Suppressor macrophage treated with lipopolysaccharide for 1 hour (primary cell): Measurements from ENCODE around the gene SKP1.
A peak's percentile ranks its signal among the peaks of the same experiment; 100 is the strongest.
"Not testable (repeated sequence)": the region's sequence is repeated elsewhere in the genome, so short reads cannot be mapped to it uniquely, and the experiment has no call there.

ENCODE experiments used
- DNase-seq, 3 donors: peaks; one replicate each; pipeline ENCODE4 v3.0.0-alpha.2; 2020 to 2022

The SKP1 gene

GRCh38 chr5:134176511-134177368 is at the start of gene SKP1:
TSS of gene SKP1 (minus strand) at chr5:134176950. CDS start at chr5:134174022, 2,928 bp downstream.
- peak; percentile 91 to 96 (median 94) for DNase-seq

GRCh38 chr5:134225780-134226440 is 49.2 kb upstream of the SKP1 start, which contains the start of gene PPP2CA:
TSS of gene PPP2CA (minus strand) at chr5:134226073. CDS start at chr5:134225861, 212 bp downstream.
- DNase-seq: peak; percentile 99

GRCh38 chr5:134224888-134225779 is 48.4 kb upstream of the SKP1 start:
- peak; percentile 75 to 88 (median 78) for DNase-seq

DNA sequence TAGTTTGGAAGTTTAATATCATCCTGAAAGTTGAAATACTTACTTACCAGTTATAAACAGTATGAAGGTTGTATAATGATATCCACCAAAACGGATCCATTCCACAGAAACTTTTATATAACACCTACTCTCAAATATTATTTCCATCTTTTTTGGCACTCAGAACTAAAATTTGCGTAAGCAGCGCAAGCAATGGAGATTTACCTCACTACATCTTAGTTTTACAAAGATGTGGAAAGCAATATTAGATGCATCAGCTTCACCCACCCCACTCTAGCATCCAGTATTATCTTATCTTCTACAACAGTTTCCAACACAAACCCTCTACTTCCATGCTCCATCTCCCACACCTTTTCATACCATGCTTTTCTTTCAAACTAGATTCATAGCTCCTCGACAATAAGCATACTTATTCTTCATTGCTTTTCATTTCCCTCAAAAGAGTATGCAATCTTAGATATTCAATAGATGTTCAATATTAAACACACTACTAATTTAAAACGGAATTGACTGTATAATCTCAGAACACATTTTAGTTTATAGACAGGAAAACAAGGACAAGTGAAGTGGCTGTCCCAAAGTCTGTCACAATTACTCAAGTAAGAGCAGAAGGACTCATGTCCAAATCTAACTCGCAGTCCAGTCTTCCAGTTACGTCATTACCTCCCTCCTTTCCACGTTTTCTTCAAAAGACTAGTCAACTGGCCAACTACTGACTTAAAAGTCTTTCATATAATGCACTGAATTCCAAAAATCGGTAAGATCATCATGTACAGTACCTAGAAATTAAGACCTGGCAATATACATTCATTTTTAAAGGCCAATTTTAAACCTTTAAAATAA is 46.9 kb upstream of the SKP1 start:
- peak; percentile 22 to 37 (median 36) for DNase-seq

- not testable (repeated sequence) for DNase-seq
Measured at GRCh38 chr5:134221690-134222089, 44.9 kb upstream of the SKP1 start.

- DNase-seq: no peak
Measured at GRCh38 chr5:134215757-134216156, 39.0 kb upstream of the SKP1 start.

DNA sequence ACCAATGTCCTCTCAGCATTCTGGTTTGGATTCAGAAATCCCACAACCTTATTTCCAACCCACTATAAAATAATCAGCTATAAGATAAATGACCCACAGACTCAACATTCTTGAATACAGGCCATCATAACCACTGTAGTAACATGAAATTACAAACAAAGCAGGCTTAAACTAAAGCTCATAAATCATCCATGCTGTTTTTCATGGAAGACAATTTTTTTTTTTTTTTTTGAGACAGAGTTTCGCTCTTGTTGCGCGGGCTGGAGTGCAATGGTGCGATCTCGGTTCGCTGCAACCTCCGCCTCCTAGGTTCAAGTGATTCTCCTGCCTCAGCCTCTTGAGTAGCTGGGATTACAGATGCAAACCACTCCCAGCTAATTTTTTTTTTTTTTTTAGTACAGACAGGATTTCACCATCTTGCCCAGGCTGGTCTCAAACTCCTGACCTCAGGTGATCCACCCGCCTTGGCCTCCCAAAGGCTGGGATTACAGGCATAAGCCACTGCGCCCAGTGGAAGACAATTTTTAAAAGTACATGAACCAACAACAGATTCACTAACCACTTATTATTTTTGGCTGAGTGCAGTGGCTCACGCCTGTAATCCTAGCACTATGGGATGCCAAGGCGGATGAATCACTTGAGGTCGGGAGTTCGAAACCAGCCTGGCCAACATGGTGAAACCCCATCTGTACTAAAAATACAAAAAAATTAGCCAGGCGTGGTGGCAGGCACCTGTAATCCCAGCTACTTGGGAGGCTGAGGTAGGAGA is 34.7 kb upstream of the SKP1 start:
- not testable (repeated sequence) for DNase-seq

DNA sequence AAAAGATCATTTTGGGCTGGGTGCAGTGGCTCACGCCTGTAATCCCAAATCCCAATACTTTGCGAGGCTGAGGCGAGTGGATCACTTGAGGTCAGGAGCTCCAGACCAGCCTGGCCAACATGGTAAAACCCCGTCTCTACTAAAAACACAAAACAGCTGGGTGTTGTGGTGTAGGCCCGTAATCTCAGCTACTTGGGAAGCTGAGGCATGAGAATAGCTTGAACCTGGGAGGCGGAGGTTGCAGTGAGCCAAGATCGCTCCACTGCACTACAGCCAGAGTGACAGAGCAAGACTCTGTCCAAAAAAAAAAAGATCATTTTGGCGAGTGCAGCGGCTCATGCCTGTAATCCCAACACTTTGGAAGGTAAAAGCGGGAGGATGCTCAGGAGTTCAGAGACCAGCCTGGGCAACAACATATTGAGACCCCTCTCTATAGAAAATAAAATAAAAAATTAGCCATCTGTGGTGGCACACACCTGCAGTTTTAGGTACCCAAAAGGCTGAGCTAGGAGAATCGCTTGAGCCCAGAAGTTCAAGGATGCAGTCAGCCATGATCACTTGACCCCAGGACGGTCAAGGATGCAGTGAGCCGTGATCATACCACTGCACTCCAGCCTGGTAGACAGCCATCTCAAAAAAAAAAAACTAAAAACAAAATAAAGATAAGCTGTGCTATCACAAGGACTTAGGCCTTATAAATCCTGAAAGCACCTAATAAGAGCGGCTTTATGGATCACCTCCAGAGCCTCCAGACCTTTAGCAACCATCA is 32.9 kb upstream of the SKP1 start:
- DNase-seq: no peak

DNA sequence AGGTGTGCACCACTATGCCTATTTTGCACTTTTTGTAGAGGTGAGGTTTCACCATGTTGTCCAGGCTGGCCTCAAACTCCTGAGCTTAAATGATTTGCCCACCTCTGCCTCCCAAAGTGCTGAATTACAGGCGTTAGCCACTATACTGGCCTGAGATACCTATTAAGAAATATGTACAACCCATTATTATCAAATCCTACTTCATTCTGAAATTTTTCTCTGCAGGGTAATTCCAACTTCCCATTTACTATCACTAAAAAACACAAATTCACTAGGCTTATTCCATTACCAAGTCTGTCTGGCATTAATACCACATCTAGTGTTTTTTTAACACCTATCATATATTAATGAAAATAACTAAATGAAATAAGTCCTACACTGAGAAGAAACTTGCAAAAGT is 30.9 kb upstream of the SKP1 start:
- peak; percentile 34 to 78 (median 74) for DNase-seq

DNA sequence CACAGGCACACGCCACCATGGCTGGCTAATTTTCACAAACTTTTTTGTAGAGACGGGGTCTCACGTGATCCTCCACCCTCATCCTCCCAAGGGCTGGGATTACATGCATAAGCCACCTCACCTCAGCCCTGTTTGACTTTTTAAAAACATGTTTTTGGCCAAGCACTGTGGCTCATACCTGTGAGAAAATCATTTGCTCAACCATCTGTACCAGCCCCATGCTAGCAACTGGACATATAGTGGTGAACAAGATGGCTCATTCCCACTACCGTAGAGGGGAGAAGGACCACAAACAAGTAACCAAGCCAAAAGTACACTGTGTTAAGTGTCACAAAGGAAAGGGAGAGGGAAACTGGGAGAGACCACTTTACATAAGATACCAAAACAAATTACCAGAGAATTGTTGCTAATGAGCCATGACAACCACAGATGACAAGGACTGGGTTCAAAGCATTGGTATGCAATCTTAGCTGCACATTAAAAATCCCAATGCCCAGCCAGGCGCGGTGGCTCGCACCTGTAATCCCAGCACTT is 29.9 kb upstream of the SKP1 start:
- no peak for DNase-seq

DNA sequence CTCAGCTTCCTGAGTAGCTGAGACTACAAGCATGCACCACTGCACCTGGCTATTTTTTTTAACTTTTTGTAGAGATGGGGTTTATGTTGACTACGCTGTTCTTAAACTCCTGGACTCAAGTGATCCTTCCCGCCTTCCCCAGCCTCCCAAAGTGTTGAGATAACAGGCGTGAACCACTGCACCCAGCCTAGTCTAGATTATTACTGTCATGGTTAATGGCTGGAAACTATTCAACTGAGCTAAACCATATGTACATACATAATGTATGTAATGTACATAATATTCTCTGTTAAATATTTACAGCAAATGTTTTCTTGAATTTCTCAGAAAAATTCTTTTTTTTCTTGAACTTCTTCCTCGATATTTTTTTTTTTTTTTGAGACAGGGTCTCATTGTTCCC is 27.8 kb upstream of the SKP1 start:
- no peak for DNase-seq

DNA sequence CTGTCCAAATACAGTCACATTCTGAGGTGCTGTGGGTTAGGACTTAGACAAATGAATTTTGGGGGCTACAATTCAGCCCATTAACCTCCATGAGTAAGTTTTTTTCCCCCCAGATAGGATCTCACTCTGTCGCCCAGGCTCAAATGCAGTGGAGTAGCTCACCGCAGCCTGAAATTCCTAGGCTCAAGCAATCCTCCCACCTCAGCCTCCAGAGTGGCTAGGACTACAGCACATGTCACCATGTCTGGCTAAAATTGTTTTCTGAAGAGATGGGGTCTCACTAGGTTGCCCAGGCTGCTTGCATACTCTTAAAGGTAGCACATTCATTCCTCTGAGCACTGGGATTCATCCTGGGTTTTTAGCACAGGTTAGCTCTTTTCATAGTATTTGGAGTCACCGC is 26.9 kb upstream of the SKP1 start:
- no peak for DNase-seq

DNA sequence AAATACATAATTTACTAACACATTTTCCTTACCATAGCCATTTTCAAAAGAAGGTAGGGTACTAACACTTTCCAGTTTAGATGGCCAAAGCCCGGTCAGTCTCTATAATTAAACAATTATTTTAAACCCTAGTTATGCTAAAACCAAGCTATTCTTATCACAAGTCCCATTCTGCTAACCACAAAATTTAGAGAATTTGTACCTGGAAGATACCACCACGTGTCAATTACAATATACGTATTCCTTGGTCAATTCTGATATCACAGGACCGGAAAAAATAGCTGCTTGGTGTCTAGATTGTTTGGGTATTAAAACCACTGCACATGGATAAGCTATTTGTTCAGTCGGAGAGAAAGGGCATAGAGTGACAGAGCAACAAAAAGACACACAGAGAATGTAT is 18.9 kb upstream of the SKP1 start:
- DNase-seq: no peak

GRCh38 chr5:134189031-134189430 is 12.3 kb upstream of the SKP1 start:
- DNase-seq: no peak

DNA sequence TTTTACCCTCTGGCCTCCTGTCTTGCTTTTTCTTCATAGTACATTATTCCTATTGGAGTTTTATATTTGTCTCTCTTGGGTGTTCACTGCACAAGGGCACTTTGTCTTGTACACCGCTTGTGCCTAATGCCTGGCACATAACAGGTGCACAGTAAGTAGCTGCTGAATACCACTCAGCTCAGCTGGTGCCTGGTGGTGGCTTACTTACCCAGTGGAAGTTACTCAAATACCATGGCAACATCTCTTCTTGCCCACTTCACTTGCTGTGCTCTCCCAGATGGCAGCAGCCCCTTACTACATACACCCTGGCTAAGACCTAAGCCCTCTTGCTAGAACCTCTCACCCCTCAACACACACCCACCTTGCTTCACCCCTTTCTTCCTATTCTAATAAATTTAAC is 11.3 kb upstream of the SKP1 start:
- no peak for DNase-seq

- DNase-seq: peak; percentile 76 to 85 (median 84)
Measured at GRCh38 chr5:134184155-134185135, 7.7 kb upstream of the SKP1 start.

GRCh38 chr5:134183481-134183880 is 6.7 kb upstream of the SKP1 start:
- DNase-seq: no peak

DNA sequence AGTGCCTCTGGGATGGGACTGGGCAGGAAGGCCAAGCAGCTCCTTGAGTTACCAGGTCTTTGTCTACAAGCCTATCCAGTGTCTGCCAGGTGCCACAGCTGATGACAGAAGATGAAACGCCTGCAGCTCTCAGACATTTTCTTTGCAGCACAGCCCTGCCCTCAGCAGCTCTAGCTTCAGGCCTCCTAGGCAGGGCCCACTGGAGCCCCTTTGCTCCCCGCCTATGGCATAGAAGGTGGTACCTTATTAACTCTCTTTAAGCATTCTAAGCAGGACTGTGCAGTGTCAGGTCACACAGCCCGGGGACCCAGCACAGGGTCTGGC is 1.3 kb upstream of the SKP1 start:
- DNase-seq: no peak
